GM19239 (cell line): ENCODE data around the gene FRMD3.

Experiments
- DNase-seq: peaks from one replicate; pipeline ENCODE4 v3.0.0; 2011; ENCODE audit warnings: low spot score; ENCODE audit not compliant: insufficient read length
- FAIRE-seq: peaks from 2 replicates; lab custom pipeline; 2011; peaks lifted over from hg19 to GRCh38; lab: Jason Lieb, UNC

The FRMD3 gene

GRCh38 chr9:83538172-83538889, at the start of gene FRMD3:
TSS of gene FRMD3 (minus strand) at chr9:83538401. CDS start at chr9:83538231, 170 bp downstream.
- DNase-seq (no peak), FAIRE-seq (no peak)

GRCh38 chr9:83584995-83585394, 46.8 kb upstream of the FRMD3 start:
- no peak for DNase-seq
- FAIRE-seq: no peak

DNA sequence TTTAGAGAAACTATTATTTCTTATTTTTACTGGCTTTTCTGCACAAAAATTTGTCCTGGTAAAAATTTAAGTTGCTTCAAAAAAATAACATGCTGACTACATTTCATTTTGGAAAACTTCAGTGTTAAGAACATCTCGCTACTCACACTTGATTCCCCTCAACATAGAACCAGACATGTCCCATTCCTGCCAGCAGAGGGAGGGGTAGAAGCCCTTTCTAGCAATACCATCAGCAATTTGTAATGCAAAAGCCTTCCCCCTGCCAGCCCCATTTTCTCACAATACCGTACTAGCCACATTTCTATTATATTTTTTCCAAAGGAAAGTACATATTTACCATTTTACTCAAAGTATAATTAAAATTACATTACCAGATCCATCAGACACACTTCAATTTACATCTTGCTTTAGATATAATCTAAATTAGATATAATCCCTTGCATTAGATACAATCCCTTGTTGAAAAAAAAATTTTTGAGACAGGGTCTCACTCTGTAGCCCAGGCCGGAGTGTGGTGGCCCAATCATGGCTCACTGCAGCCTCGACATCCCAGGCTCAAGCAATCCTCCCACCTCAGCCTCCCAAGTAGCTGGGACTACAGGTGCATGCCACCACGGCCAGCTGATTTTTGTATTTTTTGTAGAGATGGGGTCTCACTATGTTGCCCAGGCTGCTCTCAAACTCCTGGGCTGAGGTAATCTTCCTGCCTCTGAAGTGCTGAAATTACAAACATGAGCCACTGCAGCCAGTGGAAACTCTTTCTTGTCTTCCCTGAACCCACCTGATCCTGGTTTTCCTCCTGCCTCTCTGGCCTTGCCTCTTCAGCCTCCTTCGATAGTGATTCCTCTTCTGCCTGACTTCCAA, 45.2 kb upstream of the FRMD3 start:
- peak; percentile 26 for DNase-seq
- FAIRE-seq: no peak

- DNase-seq: no peak
- FAIRE-seq: no peak
These were observed 43.8 kb upstream of the FRMD3 start for GRCh38 chr9:83582029-83582428.

DNA sequence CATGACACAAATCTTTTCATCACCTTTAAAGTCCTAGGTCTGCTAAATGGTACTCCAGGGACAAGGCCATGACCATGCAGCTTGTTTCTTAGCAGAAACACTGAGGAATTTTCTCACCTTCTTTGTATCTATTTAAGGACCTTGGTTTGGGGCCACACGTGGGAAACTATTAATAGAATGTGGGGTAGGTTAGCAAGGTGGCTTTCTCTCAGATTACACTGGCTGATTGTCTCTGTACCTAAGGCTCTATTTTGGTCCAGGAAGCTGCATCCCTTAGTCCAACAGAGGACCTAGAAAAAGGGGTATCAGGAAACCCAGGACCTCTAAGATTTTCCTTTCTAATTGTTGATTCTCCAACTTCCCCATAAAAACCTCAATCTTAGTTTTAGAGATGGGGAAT, 36.3 kb upstream of the FRMD3 start:
- FAIRE-seq (no peak), DNase-seq (no peak)

DNA sequence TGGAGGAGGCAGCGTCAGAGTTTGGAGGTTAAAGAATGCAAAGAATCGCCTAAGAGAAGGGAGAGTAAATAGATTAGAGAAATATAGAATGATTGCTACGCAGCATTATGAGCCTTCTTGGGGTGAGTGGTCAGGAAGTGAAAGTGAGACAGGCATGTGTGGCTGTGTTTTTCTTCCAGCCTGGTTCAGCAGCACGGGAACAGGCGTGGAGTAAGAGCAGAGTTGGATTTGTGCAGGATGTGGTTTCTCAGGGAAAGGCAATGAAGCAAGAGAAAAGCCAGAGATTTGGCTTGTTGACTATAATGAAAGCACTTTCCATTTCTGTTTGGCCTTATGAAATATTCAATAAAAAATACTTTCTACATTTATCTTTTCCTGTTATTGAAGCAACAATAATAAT, 34.3 kb upstream of the FRMD3 start:
- no peak for DNase-seq
- no peak for FAIRE-seq

- no peak for DNase-seq
- no peak for FAIRE-seq
These were observed 32.2 kb upstream of the FRMD3 start for GRCh38 chr9:83570359-83570758.

- no peak for FAIRE-seq
- DNase-seq: no peak
These were observed 31.1 kb upstream of the FRMD3 start for GRCh38 chr9:83569326-83569725.

GRCh38 chr9:83563360-83563759, 25.2 kb upstream of the FRMD3 start:
- DNase-seq (no peak), FAIRE-seq (no peak)

- FAIRE-seq (no peak), DNase-seq (no peak)
These were observed 22.1 kb upstream of the FRMD3 start for GRCh38 chr9:83560169-83560826.

GRCh38 chr9:83557771-83558170, 19.6 kb upstream of the FRMD3 start:
- FAIRE-seq: no peak
- no peak for DNase-seq

- DNase-seq: no peak
- no peak for FAIRE-seq
These were observed 19.1 kb upstream of the FRMD3 start for GRCh38 chr9:83557317-83557716.

GRCh38 chr9:83554278-83554677, 16.1 kb upstream of the FRMD3 start:
- DNase-seq (no peak), FAIRE-seq (no peak)

DNA sequence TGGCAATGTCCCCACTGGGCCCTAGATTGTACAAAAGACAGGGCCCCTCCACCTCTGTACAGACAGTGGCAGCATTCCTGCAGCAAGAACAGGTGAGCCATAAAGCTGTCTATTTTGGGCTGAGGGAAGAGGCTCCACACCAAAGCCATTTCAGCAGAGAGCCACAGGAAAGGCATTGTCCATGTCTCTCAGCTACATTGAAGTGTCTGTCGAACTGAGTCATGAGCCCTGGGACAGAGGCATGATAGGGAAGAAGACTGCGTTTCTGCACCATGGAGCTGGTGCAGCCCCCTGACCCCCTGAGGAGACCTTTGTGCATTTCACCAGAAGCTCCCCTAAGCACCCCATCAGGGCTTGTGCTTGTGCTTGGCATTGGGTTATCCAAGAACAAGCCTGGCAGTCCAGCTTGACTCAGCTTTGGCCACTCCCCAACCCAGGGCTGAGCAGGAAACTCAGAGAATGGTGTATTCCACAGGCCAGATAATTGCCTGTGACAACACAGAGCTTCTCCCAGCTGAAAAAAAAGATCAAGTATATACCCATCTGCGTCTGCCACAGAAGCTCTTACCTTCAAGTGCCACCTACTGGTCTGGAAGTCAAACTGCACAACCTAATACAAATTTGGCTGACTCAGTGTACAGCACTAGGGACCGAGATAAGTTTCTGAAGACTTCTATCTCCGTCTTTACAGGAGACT, 5.9 kb upstream of the FRMD3 start:
- peak; percentile 69 for FAIRE-seq

GRCh38 chr9:83538890-83539238, 663 bp upstream of the FRMD3 start:
- DNase-seq (no peak), FAIRE-seq (no peak)

More for the DNA sequence above, 5.9 kb upstream of the FRMD3 start:
- peak; percentile 42 for DNase-seq

DNA sequence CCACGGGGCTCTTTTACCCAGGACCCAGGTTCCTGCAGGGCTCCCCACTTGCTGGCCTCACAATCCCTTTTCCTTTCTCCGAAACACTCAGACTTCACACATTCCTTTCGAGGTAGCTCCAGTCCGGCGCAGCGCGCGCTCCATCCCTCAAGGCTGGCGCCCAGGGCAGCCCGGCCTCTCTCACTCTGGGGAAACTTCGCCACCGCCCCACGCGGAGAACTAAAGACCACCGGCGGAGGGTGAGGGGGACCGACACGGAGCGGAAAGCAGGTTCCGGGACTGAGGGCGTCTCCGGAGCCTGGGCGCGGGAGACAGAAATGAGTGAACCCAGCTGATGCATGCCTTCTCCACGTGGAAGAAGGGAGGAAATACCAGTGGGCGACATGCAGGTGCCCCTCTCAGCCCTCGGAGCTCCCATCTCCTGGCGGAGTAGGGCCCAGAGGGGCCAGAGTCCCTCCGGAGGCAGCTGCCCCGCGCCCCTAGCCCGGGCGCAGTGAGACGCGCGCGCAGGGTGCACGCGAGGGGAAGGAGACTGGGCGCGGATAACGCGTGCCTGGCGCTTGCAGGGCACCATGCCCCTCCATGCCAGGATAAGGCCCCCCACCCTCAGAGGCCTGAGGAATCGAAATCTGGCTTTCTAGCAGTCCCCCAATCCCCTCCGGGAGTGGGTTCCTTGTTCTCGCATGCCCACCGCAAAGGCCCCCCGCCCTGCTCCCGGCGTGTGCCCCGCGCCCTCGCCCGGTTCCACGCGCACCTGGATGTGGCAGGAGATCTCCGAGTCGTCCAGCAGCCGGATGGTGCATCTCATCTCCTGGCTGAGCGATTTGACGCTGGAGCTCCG, 650 bp downstream of the FRMD3 start:
- DNase-seq (no peak), FAIRE-seq (no peak)

DNA sequence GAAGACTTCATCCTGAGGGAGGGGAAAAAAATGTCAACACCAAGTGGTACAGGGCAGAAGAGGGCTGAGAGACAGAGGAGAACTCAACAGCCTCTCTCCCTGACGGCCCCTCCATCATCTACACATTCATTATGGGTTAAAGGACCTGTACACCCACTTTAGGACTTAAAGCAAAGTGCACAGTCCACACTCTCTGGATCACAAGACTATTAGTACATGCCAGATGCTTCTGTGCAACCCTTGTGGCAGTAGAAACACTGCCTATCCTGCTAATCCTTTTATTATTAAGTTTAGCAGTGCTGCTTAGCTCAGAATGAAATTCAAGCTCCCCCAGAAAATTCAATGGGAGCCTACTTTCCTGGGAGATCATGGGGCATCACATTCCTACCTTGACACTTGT, 1.9 kb downstream of the FRMD3 start:
- no peak for FAIRE-seq
- DNase-seq: no peak

DNA sequence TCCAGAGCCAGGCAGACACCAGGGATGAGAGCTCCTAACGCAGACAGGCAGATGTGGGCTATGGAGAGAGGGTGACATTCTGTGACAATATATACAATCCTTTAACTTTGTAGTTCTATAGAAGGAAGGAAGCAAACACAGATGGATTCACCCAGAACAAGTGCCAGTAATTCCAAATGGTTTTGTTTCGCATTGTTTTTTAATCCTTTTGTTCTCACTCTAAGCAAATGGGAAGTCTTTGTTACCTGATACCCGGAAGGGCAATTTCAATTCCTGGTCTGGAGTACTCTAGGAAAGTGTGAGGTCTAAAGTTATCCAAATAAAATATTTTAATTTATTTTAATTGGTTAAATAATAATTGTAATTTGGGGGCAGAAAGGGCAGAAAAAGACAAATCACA, 2.5 kb downstream of the FRMD3 start:
- no peak for FAIRE-seq
- DNase-seq: no peak

DNA sequence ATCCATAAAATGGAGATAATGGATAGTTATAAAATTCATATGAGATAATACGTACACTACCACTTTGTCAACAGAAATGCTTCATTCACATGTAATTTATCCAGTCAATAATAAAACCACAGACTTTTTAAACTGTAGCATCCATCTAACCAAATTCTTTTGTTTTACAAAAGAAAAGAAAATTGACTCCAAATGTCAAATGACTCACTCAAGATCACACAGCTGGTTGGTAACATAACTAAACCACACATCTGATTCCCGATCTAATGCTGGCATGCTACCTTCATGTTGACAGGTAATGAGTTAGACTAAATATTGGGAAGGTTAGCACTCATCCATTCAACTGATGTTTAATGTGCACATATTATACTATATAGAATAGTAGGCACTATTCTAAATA, 4.9 kb downstream of the FRMD3 start:
- no peak for DNase-seq
- FAIRE-seq: no peak

DNA sequence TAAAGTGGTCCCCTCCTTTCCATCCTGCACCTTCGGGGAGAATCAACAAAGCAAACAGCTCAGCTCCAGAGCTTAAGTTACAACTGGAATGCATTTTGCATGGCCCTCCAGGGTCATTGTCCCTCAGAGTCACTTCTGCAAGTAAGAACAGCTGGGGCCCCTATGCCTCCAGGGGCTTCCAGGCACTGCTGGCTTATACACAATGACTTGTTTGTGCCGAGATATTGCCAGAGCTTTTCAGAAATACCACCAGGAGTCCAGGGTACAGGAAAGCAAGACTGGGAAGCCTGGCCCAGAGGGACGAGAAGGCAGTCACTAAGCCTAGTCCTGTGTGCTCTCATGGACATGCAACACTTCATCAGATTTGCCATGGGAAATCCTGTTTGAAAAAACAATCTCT, 11.3 kb downstream of the FRMD3 start:
- FAIRE-seq (no peak), DNase-seq (no peak)
